Ovary (tissue), 9 donors: Measurements from ENCODE around the gene UBXN7. TPM values are rescaled to one million over a fixed set of nuclear protein-coding genes. Genes with fewer than 3 reads are reported as not detected.

ENCODE experiments used
- DNase-seq, 5 donors: peaks; one replicate each; pipeline ENCODE4 v3.0.0-alpha.2; 2019 to 2020
- H3K27ac ChIP-seq, 2 donors: fragments of 200-600 bp; one replicate each; pipeline versions ENCODE4 v1.5.1 to v1.8.0; 2019 to 2022
- H3K27me3 ChIP-seq: fragments of 200-600 bp; one replicate; pipeline ENCODE4 v1.8.0; 2022
- H3K36me3 ChIP-seq: fragments of 200-600 bp; sonication (generic); one replicate; pipeline ENCODE4 v1.5.1; 2019
- H3K4me1 ChIP-seq: one replicate; pipeline ENCODE4 v1.8.1; 2013; ENCODE audit warnings: mild to moderate bottlenecking, moderate library complexity; ENCODE audit not compliant: insufficient read depth
- H3K4me3 ChIP-seq: fragments of 200-600 bp; sonication (generic); one replicate; pipeline ENCODE4 v1.5.1; 2017
- H3K9me3 ChIP-seq, 2 donors: fragments of 200-600 bp in 1 of 2; sonication (generic) in 1 of 2; one replicate each; pipeline versions ENCODE4 v1.5.1 to v1.8.1; 2013 to 2019; ENCODE audit warnings: mild to moderate bottlenecking in 1 of 2, moderate library complexity in 1 of 2
- EP300 ChIP-seq: sonication (generic); formaldehyde crosslinking; IDR thresholded peaks from one replicate; pipeline ENCODE4 v1.6.1; 2017; ENCODE audit warnings: antibody characterized with exemption
- POLR2A ChIP-seq: fragments of 450-650 bp; IDR thresholded peaks from one replicate; pipeline ENCODE4 v1.6.1; 2017; ENCODE audit warnings: antibody characterized with exemption, mild to moderate bottlenecking, moderate library complexity
- WGBS, 3 donors: extraction: QIAGEN DNeasy Blood & Tissue Kit in 1 of 3; methylation state at CpG; one replicate each; pipeline versions ENCODE4 v1.1.5 to v1.1.7; 2013 to 2017; 5-methylcytosine and 5-hydroxymethylcytosine counted together
- intact Hi-C, 4 donors: fragments of 100-400 bp; cut with DNase I; formaldehyde crosslinking; loops; one replicate each; pipeline versions ENCODE4 v1.11.0 to v1.15.1; 2022 to 2023
- polyA plus RNA-seq, 2 donors: library from polyadenylated mRNA; stranded (reverse); fragments of 200-250 nt in 1 of 2; fragments of 350-450 nt in 1 of 2; fragmentation: Illumina TruSeq in 1 of 2; extraction: RNeasy Lipid Tissue Mini Kit (QIAGEN cat#74804) in 1 of 2; gene quantifications; one replicate each; pipeline ENCODE4 v1.2.3, GENCODE V29; 2013 to 2014
- total RNA-seq, 7 donors: library from RNA; depleted of rRNA in 2 of 7; stranded (reverse); fragments of >200 nt in 2 of 7; fragmentation: NEBNext Ultra II Directional in 3 of 7; extraction: Animal tissue kit (Norgen Biotek cat#: 25700) in 3 of 7; gene quantifications; one replicate each; pipeline versions ENCODE4 v1.1.0 to v1.2.4, GENCODE V29; 2016 to 2023
- TF ChIP-seq, protein P1 (sequence below), 3 donors: fragments of 450-650 bp in 2 of 3; fragments of 200-600 bp in 1 of 3; IDR thresholded peaks; one replicate each; pipeline versions ENCODE4 v1.5.1 to v1.8.0; 2016 to 2022; ENCODE audit warnings: antibody characterized with exemption in 3 of 3, mild to moderate bottlenecking in 1 of 3
- donor health status: DM: no; HTN: no; CAD: no; lungs with moderate emphysema.
- donor health status: DM: no; HTN: no; CAD: no.
- donor health status: Bipolar disorder and iron deficiency.
- donor health status: DM: yes; HTN: yes; CAD: no.
- donor health status: DM: no; HTN: no; CAD: no.
- donor health status: DM: yes; HTN: yes; CAD: no.

The UBXN7 gene
- total and polyA plus RNA-seq, 9 donors: 13.0 to 71.4 (median 58.5) TPM

DNA sequence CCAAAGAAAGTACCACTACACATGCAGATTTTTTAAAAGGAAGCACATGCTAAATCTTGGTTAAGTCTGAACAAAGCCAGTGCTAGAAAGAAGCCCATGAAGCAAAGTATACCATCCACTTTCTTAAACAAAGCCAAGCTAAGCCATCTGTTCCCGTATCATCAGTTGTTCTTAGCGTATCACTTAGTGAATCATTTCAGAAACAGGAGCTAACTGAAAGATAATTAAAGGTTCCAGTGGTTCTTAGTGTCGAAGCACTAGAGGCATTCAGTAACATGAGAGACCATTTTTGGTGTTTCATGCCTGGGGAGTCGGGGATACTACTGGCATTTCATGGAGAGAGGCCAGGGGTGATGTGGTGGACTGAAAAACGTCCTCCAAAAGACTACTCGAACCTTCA lies 12.8 kb downstream of the UBXN7 start:
- H3K36me3 ChIP-seq: no peaks in the 10 kb centered on the region
- DNase-seq: no peak
- TF ChIP-seq EP300 (no peak), POLR2A (no peak)
- TF ChIP-seq, protein P1, sequence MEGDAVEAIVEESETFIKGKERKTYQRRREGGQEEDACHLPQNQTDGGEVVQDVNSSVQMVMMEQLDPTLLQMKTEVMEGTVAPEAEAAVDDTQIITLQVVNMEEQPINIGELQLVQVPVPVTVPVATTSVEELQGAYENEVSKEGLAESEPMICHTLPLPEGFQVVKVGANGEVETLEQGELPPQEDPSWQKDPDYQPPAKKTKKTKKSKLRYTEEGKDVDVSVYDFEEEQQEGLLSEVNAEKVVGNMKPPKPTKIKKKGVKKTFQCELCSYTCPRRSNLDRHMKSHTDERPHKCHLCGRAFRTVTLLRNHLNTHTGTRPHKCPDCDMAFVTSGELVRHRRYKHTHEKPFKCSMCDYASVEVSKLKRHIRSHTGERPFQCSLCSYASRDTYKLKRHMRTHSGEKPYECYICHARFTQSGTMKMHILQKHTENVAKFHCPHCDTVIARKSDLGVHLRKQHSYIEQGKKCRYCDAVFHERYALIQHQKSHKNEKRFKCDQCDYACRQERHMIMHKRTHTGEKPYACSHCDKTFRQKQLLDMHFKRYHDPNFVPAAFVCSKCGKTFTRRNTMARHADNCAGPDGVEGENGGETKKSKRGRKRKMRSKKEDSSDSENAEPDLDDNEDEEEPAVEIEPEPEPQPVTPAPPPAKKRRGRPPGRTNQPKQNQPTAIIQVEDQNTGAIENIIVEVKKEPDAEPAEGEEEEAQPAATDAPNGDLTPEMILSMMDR (IDR thresholded peaks at IDR 0.05): no peak
- H3K9me3 ChIP-seq: no peaks in the 10 kb centered on the region
- intact Hi-C loops: no loop called here
- H3K27ac ChIP-seq: no peak overlapping the region
- peaks cover 10% of the 10 kb centered on the region for H3K4me1 ChIP-seq
- no peak overlapping the region for H3K4me3 ChIP-seq
- 88 to 92% (median 92%) methylated on average over 6 of the region's 6 CpGs for WGBS, 3 donors
- H3K27me3 ChIP-seq: no peaks in the 10 kb centered on the region

DNA sequence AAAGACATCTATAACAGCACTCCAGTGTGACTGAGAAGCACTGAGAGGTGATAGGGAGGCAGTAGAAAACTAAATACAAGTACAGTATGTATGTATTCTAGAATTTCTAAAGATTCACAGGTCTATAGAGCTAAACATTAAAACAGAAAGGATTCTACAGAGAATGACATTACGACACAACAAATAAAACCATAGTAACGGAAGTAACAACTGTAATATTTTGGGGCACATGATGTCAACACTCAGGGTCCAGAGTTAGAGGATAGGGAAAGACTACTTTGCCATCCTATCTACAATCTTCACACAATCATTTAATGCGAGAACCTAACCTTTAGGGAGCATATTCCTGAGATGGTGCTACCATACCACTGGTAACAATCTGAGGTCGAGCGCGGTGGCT lies 13.6 kb downstream of the UBXN7 start:
- no peak for DNase-seq
- no peaks in the 10 kb centered on the region for H3K27me3 ChIP-seq
- H3K36me3 ChIP-seq: no peaks in the 10 kb centered on the region
- no peak for TF ChIP-seq EP300
- TF ChIP-seq, protein P1 (IDR thresholded peaks at IDR 0.05): no peak
- TF ChIP-seq POLR2A: no peak
- peaks cover 10% of the 10 kb centered on the region for H3K4me1 ChIP-seq
- no peak overlapping the region for H3K27ac ChIP-seq
- H3K4me3 ChIP-seq: no peak overlapping the region
- intact Hi-C loops: no loop called here
- H3K9me3 ChIP-seq: no peaks in the 10 kb centered on the region
- 95 to 97% (median 96%) methylated on average over 6 of the region's 6 CpGs for WGBS, 3 donors

DNA sequence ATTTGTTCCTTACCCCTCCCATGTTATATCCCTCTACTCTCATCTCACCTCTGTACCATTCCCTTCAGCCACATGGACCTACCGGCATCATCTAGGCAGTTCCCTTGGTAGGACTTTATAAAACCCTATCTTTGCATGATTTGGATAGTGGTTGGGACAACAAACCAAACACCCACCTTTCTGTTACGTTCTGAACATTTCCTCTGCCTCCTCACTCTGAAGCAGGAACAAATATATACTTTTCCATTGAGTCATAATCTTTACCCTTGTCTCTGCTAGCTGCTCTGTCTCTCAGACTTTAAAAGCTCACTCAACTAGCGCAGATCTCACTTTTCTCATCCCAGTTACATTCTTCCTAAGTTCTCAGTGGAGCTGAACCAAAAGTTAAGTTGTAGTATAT lies 17.8 kb downstream of the UBXN7 start:
- Histone ChIP-seq H3K27ac (no peak overlapping the region), H3K36me3 (no peaks in the 10 kb centered on the region), H3K4me3 (no peak overlapping the region), H3K9me3 (no peaks in the 10 kb centered on the region), H3K27me3 (no peaks in the 10 kb centered on the region), H3K4me1 (peaks cover 4% of the 10 kb centered on the region)
- 79 to 82% (median 80%) methylated on average over 3 of the region's 3 CpGs for WGBS, 3 donors
- intact Hi-C loops: no loop called here
- no peak for DNase-seq
- TF ChIP-seq POLR2A: no peak
- TF ChIP-seq, protein P1 (IDR thresholded peaks at IDR 0.05): no peak
- TF ChIP-seq EP300: no peak

DNA sequence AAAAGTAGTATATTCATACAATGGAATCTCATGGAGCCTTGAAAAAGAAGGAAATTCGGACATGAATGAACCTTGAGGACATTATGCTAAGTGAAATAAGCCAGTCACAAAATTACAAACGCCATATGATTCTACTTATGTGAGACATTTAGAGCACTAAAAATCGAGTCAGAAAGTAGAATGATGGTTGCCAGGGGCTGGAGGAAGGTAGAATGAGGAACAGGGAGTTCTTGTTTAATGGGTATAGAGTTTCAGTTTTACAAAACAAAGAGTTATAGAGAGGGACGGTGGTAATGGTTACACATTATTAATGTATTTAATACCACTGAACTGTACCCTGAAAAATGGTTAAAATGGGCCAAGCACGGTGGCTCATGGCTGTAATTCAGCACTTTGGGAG lies 19.5 kb downstream of the UBXN7 start:
- DNase-seq: no peak
- Histone ChIP-seq H3K27me3 (no peaks in the 10 kb centered on the region), H3K36me3 (no peaks in the 10 kb centered on the region), H3K9me3 (no peaks in the 10 kb centered on the region), H3K4me3 (no peak overlapping the region), H3K4me1 (peaks cover 1% of the 10 kb centered on the region), H3K27ac (no peak overlapping the region)
- intact Hi-C loops: no loop called here
- TF ChIP-seq EP300 (no peak), POLR2A (no peak)
- TF ChIP-seq, protein P1 (IDR thresholded peaks at IDR 0.05): no peak
- WGBS, 3 donors: 91 to 93% (median 91%) methylated on average over 5 of the region's 5 CpGs

DNA sequence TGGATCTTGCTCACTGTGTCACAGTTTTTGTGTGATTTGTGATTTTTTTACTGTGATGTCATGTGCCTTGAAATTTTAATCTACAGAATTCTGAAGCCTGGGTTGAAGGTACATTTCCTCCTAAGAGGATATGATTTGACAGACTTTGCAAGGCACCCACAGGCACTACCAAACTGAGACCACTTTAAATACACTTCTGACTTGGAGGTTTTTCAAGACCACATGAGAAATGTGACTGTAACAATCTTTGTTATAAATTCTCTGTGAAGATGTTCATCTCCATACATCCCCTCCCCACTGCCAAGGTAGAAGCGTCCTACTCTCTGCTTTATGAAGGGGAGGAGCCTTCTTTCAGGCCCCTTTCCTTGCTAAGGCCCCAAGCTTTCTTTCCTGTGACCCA lies 22.8 kb downstream of the UBXN7 start:
- intact Hi-C loops: no loop called here
- H3K27ac ChIP-seq: no peak overlapping the region
- no peak overlapping the region for H3K4me3 ChIP-seq
- H3K9me3 ChIP-seq: no peaks in the 10 kb centered on the region
- no peak for DNase-seq
- peaks cover 4% of the 10 kb centered on the region for H3K4me1 ChIP-seq
- no peaks in the 10 kb centered on the region for H3K36me3 ChIP-seq
- 91 to 95% (median 94%) methylated on average over 1 of the region's 1 CpG for WGBS, 3 donors
- TF ChIP-seq POLR2A (no peak), EP300 (no peak)
- TF ChIP-seq, protein P1 (IDR thresholded peaks at IDR 0.05): no peak
- no peaks in the 10 kb centered on the region for H3K27me3 ChIP-seq
